Endometrial microvascular endothelial cells (primary cell): ENCODE measurements around the gene METTL26. TPM values are rescaled to one million over a fixed set of nuclear protein-coding genes. Genes with fewer than 3 reads are reported as not detected.

ENCODE experiments used
- in situ Hi-C: cut with HindIII; loops from 2 replicates; pipeline ENCODE4 v1.10.0; 2017; ENCODE audit warnings: low sequenced_read_pairs, low pct_unique_long_range_greater_than_20kb; ENCODE audit errors: inconsistent ontology term
- total RNA-seq: library from RNA; depleted of rRNA; stranded (reverse); fragments of >200 nt; gene quantifications from one replicate; pipeline ENCODE4 v1.2.3, GENCODE V29; 2015; ENCODE audit errors: inconsistent ontology term

Gene METTL26
- total RNA-seq, 1 donor from 2014 or later: 119 TPM

GRCh38 chr16:643050-643368, 6.9 kb upstream of the METTL26 start:
- in situ Hi-C loops: no loop called here

GRCh38 chr16:642189-643049, 6.3 kb upstream of the METTL26 start:
- in situ Hi-C loops: no loop called here

- in situ Hi-C loops: no loop called here
Observed at GRCh38 chr16:641326-642188, 5.5 kb upstream of the METTL26 start, which contains the start of gene MCRIP2. Gene MCRIP2, plus strand, starts transcription at chr16:641828. Its CDS starts 164 bp downstream, at chr16:641992.

DNA sequence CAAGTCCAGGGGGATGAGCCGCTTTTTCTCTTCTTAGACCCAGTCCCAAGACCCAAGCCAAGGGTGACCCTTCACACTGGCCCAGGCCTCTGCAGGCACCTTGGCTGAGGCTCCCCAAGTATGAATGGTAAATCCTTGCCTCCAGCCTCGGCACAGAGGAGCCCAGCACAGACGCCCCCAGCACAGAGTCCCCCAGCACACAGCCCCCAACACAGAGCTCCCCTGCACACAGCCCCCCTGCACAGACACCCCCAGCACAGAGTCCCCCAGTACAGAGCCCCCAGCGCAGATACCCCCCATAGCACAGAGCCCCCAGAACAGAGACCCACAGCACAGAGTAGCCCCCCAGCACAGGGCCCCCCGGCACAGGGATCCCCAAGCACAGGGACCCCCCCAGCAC, 4.5 kb upstream of the METTL26 start:
- in situ Hi-C loops: no loop called here

GRCh38 chr16:638836-639235, 2.7 kb upstream of the METTL26 start:
- in situ Hi-C loops: no loop called here

DNA sequence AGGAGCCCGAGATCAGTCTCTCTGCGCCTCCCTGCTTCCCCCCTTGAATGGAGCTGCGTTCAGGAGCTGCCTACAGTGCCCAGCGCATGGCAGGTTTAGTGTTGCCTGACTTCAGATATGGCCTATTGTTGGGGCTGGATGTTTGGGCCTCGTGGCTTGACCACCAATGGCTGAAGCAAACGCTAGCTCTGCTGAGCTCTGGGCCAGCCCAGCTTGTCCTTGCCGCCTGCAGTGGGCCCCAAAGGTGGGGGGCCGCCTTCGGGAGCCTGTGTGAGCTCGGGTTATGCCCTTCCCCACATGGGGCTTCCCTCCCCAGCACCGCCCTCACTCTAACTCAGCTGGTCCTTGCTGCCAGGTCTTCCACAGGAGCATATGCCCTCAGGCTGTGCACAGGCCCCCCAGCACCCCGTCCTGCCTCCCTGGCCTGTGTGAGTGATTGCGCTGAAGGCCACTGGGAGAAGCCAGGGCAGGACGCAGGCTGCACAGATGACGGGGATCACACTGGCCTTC, 2.0 kb upstream of the METTL26 start:
- in situ Hi-C loops: no loop called here

DNA sequence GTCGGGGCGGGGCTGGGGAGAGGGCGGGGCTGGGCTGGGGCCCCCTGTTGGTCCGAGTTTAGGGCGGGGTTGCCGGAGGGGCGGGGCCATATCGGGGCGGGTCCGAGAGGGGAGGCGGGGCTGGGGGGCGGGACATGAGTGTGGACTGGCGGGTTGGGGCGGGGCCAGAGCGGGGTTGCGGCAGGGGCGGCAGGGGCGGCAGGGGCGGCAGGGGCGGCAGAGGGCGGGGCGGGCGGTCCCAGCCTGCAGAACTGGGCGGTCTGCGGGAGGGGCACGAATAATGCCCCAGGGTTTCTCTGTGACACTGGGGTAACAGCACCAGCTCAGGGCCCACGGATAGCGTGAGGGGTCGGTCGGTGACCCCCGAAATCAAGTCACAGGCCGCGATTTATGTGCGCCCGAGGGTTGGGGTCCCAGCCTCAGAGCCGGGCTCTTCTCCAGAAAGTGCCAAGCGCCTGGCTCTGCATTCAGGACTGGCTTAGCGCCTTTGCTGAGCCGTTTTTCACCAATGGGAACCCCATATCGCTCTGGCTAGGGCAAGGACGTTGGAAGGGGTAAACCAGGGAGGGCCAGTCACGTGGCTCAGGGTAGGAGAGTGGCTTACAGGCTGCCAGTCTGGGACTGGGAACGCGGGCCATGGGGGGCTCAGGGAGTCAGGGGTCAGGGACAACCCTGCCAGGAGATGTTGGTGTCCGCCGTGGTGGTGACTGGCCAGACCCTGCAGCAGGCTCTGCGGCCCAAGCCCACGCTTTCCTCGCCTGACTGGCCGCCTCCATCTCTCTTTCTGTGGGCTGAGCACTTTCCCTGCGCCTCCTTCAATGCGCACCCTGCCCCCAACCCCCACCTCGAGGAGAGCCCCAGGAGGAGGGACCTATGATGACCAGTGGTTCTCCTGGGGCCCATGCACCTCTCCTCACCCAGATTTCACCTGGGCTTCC, 1.2 kb upstream of the METTL26 start:
- in situ Hi-C loops: no loop called here

DNA sequence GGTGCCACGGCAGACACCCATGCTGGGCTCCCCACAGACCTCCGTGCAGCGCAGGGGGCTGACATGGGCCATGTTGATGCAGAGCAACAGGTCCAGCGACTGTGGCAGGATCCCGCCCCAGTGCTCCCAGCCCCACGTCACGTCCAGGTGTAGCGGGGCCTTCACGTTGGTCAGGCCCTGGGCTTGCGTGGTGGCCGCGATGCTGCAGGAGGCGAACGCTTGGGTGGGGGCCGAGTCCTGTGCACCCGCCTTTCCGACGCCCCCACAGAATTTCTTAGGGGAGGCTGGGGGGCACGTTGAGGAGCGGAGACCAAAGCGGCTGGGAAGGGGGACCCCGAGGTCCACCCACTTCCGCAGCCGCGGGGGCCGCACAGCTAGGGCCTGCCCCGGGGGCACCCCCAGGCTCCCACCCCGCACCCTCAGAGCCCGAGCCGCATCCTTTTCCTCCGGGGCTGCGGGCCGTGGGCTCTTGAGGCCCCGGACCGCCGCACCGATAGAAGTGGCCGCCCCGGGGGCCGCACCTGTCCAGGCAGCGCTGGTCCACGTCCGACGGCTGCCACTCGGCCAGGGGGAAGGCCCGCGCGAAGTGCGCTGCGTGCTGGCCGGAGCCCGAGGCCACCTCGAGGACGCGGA, 416 bp downstream of the METTL26 start:
- in situ Hi-C loops: no loop called here

- in situ Hi-C loops: no loop called here
Observed at GRCh38 chr16:634996-635395, 1.1 kb downstream of the METTL26 start.

GRCh38 chr16:634051-634670, 1.9 kb downstream of the METTL26 start:
- in situ Hi-C loops: no loop called here

DNA sequence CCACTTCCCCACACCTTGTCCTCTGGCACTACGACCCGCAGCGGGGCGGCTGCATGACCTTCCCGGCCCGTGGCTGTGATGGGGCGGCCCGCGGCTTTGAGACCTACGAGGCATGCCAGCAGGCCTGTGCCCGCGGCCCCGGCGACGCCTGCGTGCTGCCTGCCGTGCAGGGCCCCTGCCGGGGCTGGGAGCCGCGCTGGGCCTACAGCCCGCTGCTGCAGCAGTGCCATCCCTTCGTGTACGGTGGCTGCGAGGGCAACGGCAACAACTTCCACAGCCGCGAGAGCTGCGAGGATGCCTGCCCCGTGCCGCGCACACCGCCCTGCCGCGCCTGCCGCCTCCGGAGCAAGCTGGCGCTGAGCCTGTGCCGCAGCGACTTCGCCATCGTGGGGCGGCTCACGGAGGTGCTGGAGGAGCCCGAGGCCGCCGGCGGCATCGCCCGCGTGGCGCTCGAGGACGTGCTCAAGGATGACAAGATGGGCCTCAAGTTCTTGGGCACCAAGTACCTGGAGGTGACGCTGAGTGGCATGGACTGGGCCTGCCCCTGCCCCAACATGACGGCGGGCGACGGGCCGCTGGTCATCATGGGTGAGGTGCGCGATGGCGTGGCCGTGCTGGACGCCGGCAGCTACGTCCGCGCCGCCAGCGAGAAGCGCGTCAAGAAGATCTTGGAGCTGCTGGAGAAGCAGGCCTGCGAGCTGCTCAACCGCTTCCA, 2.6 kb downstream of the METTL26 start:
- in situ Hi-C loops: no loop called here

- in situ Hi-C loops: no loop called here
Observed at GRCh38 chr16:632486-633335, 3.4 kb downstream of the METTL26 start.

DNA sequence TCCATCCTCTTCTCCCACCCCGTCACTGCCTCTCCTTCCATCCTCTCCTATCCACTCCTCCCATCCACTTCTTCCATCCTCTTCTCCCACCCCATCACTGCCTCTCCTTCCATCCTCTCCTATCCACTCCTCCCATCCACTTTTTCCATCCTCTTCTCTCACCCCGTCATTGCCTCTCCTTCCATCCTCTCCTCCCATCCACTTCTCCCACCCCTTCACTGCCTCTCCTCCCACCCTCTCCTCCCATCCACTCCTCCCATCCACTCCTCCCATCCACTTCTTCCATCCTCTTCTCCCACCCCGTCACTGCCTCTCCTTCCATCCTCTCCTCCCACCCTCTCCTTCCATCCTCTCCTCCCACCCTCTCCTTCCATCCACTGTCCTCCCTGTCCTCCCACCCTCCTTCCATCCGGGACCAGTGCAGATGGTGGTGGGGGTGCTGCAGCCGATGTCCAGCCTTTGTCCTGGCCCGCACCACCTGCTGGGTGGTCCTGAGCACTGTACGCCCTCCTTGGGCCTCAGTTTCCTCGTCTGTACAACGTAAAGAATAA, 4.2 kb downstream of the METTL26 start:
- in situ Hi-C loops: no loop called here

DNA sequence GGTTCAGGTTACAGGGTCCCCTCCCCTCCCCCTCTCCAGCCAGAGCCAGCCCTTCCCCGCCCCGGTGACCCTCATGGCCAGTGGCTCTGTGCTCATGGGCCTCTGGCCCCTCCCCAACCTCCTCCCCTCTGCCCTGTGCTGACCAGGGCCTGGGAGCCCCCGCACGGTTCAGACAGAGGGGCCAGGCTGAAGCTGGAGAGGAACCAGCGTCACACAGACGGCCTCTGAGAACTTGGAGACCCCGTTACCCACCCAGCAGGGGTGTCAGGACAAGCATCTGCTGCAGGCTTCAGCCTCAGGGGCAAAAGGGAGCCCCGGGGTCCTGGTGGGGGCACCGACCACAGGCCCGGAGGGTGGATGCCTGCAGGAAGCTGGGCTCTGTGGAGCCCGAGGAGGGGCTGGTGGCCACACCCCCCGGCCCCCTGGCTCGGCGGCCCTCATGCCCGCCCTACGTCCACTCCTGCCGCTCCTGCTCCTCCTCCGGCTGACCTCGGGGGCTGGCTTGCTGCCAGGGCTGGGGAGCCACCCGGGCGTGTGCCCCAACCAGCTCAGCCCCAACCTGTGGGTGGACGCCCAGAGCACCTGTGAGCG, 5.2 kb downstream of the METTL26 start, which contains the start of gene WFIKKN1:
Gene WFIKKN1 (plus strand): TSS at position 171 of the 591 bp plus-strand sequence. CDS start 269 bp downstream, at position 440.
- in situ Hi-C loops: no loop called here

DNA sequence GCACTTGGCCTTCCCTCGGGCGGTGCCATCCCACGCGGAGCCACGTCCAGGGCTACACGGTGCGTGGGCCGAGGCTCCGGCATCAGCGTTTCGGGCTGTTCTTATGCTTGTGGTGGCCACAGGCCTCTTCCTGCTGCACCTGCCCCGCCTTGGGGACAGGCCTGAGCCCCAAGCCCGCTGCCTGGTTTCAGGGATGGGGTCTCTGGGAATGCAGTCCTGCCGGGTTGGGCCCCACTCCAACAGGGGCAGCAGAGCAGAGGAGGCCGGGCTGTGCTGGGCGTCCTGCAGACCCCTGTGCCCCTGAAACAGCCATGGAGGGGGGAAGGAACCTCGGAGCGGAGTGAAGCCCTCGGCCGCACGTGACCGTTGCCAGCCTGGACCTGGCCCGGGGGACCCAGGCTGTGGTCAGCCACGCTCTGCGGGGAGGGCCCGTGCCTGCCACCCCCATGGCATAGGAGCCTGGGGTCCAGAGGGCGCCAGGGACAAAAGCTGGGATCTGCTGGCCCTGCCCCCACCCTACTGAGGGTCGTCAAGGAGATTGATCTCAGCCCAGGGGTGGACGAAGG, 5.8 kb downstream of the METTL26 start:
- in situ Hi-C loops: no loop called here
